Endothelial cell of umbilical vein (primary cell): ENCODE results near the gene YEATS4. TPM values are rescaled to one million over a fixed set of nuclear protein-coding genes. Genes with fewer than 3 reads are reported as not detected.

Experiments
- BruUV-seq: library from RNA; stranded (reverse); fragments of 400-500 nt; replicated peaks from 2 replicates; lab custom pipeline; 2021; lab: Mats Ljungman, UMichigan
- CTCF ChIA-PET: fragments of 300-600, 350-600 bp; sonication (Branson Sonifier 250); formaldehyde crosslinking; loops from one replicate; lab custom pipeline; 2021; ENCODE audit warnings: antibody characterized with exemption, inconsistent platforms; lab: Charles Lee
- POLR2A ChIA-PET: fragments of 300-600, 350-600 bp; sonication (Branson Sonifier 250); formaldehyde crosslinking; loops from one replicate; lab custom pipeline; 2021; ENCODE audit warnings: antibody characterized with exemption, inconsistent platforms; lab: Charles Lee
- DNase-seq: peaks from one replicate; pipeline ENCODE4 v3.0.0-alpha.2; 2011; ENCODE audit warnings: low read depth, low spot score
- FAIRE-seq: peaks from 2 replicates; lab custom pipeline; 2011; peaks lifted over from hg19 to GRCh38; lab: Jason Lieb, UNC
- H2AFZ ChIP-seq: 2 replicates; pipeline ENCODE4 v1.6.0; 2012; ENCODE audit warnings: low read depth, low read length, control low read depth, inconsistent platforms
- H3K27ac ChIP-seq: 2 replicates; pipeline ENCODE4 v1.5.1; 2011; ENCODE audit warnings: low read depth, mild to moderate bottlenecking, control low read depth, low read length, moderate library complexity; ENCODE audit not compliant: insufficient read depth
- H3K27me3 ChIP-seq, 2 experiments: 2 replicates each; pipeline versions ENCODE4 v1.6.0 to v1.6.1; 2011; ENCODE audit warnings: low read length in 2 of 2, mixed read lengths in 1 of 2; ENCODE audit not compliant: control insufficient read depth in 2 of 2, insufficient read depth in 2 of 2
- H3K36me3 ChIP-seq, 2 experiments: 2 replicates in 1 of 2; 3 replicates in 1 of 2; pipeline ENCODE4 v1.5.1; 2011; ENCODE audit warnings: low read length in 2 of 2, mild to moderate bottlenecking in 1 of 2, moderate library complexity in 1 of 2; ENCODE audit not compliant: control insufficient read depth in 2 of 2, insufficient read depth in 2 of 2; ENCODE audit errors: extremely low read depth in 1 of 2
- H3K4me1 ChIP-seq: 3 replicates; pipeline ENCODE4 v1.5.1; 2011; ENCODE audit warnings: mild to moderate bottlenecking, low read length; ENCODE audit not compliant: control insufficient read depth, insufficient read depth; ENCODE audit errors: extremely low read depth
- H3K4me2 ChIP-seq: 2 replicates; pipeline ENCODE4 v1.6.1; 2011; ENCODE audit warnings: low read length, control low read depth, mixed read lengths; ENCODE audit not compliant: insufficient read depth
- H3K4me3 ChIP-seq, 3 experiments: fragments of 200-600 bp in 1 of 3; sonication (generic), shearing (Covaris generic) in 1 of 3; replicated peaks in 1 of 3; 2 replicates each; pipeline ENCODE4 v1.5.1; 2011 to 2016; ENCODE audit warnings: control low read depth in 3 of 3, low read length in 3 of 3, mild to moderate bottlenecking in 2 of 3, inconsistent platforms in 1 of 3, low read depth in 1 of 3, moderate library complexity in 1 of 3; ENCODE audit not compliant: insufficient read depth in 1 of 3
- H3K79me2 ChIP-seq: 2 replicates; pipeline ENCODE4 v1.6.0; 2012; ENCODE audit warnings: low read length, inconsistent platforms; ENCODE audit not compliant: control insufficient read depth, insufficient read depth
- H3K9ac ChIP-seq: replicated peaks from 2 replicates; pipeline ENCODE3; 2011; ENCODE audit warnings: low read length, control low read depth; ENCODE audit not compliant: insufficient read depth; ENCODE audit errors: extremely low read depth
- H3K9me1 ChIP-seq: replicated peaks from 3 replicates; pipeline ENCODE4 v1.6.0; 2011; ENCODE audit warnings: mild to moderate bottlenecking, low read length; ENCODE audit not compliant: control insufficient read depth, insufficient read depth; ENCODE audit errors: extremely low read depth
- H3K9me3 ChIP-seq: replicated peaks from 2 replicates; pipeline ENCODE4 v1.5.1; 2012; ENCODE audit warnings: low read length, inconsistent platforms; ENCODE audit not compliant: control insufficient read depth, insufficient read depth
- H4K20me1 ChIP-seq: replicated peaks from 2 replicates; pipeline ENCODE3; 2011; ENCODE audit warnings: mild to moderate bottlenecking, low read length; ENCODE audit not compliant: control insufficient read depth, insufficient read depth; ENCODE audit errors: extremely low read depth
- CTCF ChIP-seq, 2 donors: IDR thresholded peaks; 1 replicate in 1 of 2; 2 replicates in 1 of 2; pipeline ENCODE4 v1.5.1; 2011; ENCODE audit warnings: low read length in 2 of 2, mild to moderate bottlenecking in 2 of 2, moderate library complexity in 2 of 2, control low read depth in 1 of 2, inconsistent platforms in 1 of 2, low read depth in 1 of 2; ENCODE audit not compliant: insufficient read depth in 1 of 2; ENCODE audit errors: extremely low read depth in 1 of 2
- EZH2 ChIP-seq: IDR thresholded peaks from 2 replicates; pipeline ENCODE4 v1.6.1; 2012; ENCODE audit warnings: borderline replicate concordance, low read depth, mild to moderate bottlenecking, moderate library complexity, low read length, inconsistent platforms; ENCODE audit not compliant: severe bottlenecking
- FOS ChIP-seq: IDR thresholded peaks from 2 replicates; pipeline ENCODE4 v1.6.1; 2011; ENCODE audit warnings: mild to moderate bottlenecking, low read length, moderate library complexity, borderline replicate concordance; ENCODE audit not compliant: insufficient read depth
- GATA2 ChIP-seq: IDR thresholded peaks from 2 replicates; pipeline ENCODE4 v1.7.0; 2011; ENCODE audit warnings: low read depth, mild to moderate bottlenecking, moderate library complexity, mixed read lengths, low read length; ENCODE audit not compliant: insufficient read length, insufficient read depth
- JUN ChIP-seq: IDR thresholded peaks from 2 replicates; pipeline ENCODE4 v1.6.1; 2011; ENCODE audit warnings: borderline replicate concordance, low read depth; ENCODE audit not compliant: insufficient read length, insufficient read depth
- MAX ChIP-seq: IDR thresholded peaks from 2 replicates; pipeline ENCODE4 v1.6.1; 2011; ENCODE audit not compliant: insufficient read depth, insufficient read length
- MYC ChIP-seq: IDR thresholded peaks from one replicate; pipeline ENCODE4 v1.6.1; 2011; ENCODE audit warnings: mild to moderate bottlenecking, low read depth, low read length
- POLR2A ChIP-seq: IDR thresholded peaks from 2 replicates; pipeline ENCODE4 v1.6.1; 2012; ENCODE audit warnings: low read depth, mild to moderate bottlenecking, control low read depth, low read length
- POLR2AphosphoS5 ChIP-seq: IDR thresholded peaks from 2 replicates; pipeline ENCODE4 v1.6.1; 2012; ENCODE audit warnings: low read depth, mild to moderate bottlenecking, control low read depth, low read length, moderate library complexity; ENCODE audit not compliant: insufficient read depth
- dilution Hi-C: fragments of 300-500 bp; cut with MboI; formaldehyde crosslinking; loops from one replicate; pipeline ENCODE4 v1.15.0; 2019; ENCODE audit warnings: low sequenced_read_pairs; ENCODE audit not compliant: extremely low pct_ligation_motif_present
- intact Hi-C: fragments of 100-400 bp; cut with micrococcal nuclease; formaldehyde crosslinking; loops from one replicate; pipeline ENCODE4 v1.10.0; 2022
- polyA plus RNA-seq, 4 experiments: library from polyadenylated mRNA; depleted of rRNA in 3 of 4; stranded (reverse) in 3 of 4; unstranded in 1 of 4; fragments of >200 nt; gene quantifications; 2 replicates each; pipeline versions ENCODE4 v1.2.1 to v1.2.3, GENCODE V29; 2011 to 2012; ENCODE audit warnings: missing spikeins in 1 of 4
- total RNA-seq: library from RNA; stranded (reverse); gene quantifications from 2 replicates; pipeline ENCODE4 v1.2.3, GENCODE V29; 2021

The YEATS4 gene
- total and polyA plus RNA-seq, 2 donors (not counting 3 experiments of a cell fraction or from before 2014, with no cell fraction given) = 13.6 to 16.7 TPM

- Histone ChIP-seq H3K4me3 (no peak overlapping the region), H3K4me2 (no peak overlapping the region), H3K9ac (no peak overlapping the region), H3K4me1 (no peaks in the 10 kb centered on the region), H3K9me1 (no peaks in the 10 kb centered on the region), H2AFZ (no peak overlapping the region), H3K27me3 (no peaks in the 10 kb centered on the region), H3K27ac (no peak overlapping the region), H3K9me3 (no peaks in the 10 kb centered on the region), H4K20me1 (no peaks in the 10 kb centered on the region), H3K79me2 (no peaks in the 10 kb centered on the region), H3K36me3 (no peaks in the 10 kb centered on the region)
- no peak for DNase-seq
- BruUV-seq = no TSS peak
- intact Hi-C loops (no loop called here), dilution Hi-C loops (no loop called here)
- TF ChIP-seq CTCF (IDR thresholded peaks at IDR 0.05; ENCODE audit: extremely low read depth in 1 of 2, insufficient read depth in 1 of 2, low read depth in 1 of 2, low read length in 2 of 2) (no peak), MYC (no peak), GATA2 (no peak), EZH2 (no peak), POLR2A (no peak), POLR2AphosphoS5 (no peak), FOS (no peak), JUN (no peak), MAX (no peak)
- POLR2A ChIA-PET = no interaction called here
- CTCF ChIA-PET = interaction anchor here (0.7 kb wide), 1 partner anchor 99 kb away, joined by 4 read pairs; no protein-coding TSS in a partner anchor
- FAIRE-seq = no peak
Measured at GRCh38 chr12:69437073-69437472, 77.5 kb downstream of the YEATS4 start.
